AG08395 (cell line): Measurements from ENCODE around the gene SLC22A23.

Experiments used
- DNase-seq: peaks from one replicate; pipeline ENCODE4 v3.0.0; 2012; ENCODE audit warnings: mixed read lengths, low spot score

Gene SLC22A23

DNA sequence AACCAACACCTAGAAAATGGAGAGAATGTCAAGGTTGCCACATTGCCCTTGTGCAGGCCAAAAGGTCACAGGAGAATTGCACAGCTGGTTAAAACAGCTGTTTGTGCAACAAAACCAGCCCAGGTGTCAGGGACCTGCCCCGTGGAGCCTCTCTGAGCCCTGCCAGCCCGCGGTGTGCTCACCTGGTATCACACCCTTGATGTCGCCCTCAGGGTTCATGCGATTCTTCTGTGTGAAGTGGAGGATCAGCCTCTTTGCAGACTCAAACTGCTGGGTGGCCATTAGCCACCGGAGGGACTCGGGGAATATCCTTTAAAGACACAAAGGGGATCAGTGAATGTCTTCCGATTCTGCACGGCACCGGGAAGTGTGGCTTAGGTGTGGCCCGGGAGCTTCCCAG is 158.9 kb downstream of the SLC22A23 start:
- DNase-seq = no peak

DNA sequence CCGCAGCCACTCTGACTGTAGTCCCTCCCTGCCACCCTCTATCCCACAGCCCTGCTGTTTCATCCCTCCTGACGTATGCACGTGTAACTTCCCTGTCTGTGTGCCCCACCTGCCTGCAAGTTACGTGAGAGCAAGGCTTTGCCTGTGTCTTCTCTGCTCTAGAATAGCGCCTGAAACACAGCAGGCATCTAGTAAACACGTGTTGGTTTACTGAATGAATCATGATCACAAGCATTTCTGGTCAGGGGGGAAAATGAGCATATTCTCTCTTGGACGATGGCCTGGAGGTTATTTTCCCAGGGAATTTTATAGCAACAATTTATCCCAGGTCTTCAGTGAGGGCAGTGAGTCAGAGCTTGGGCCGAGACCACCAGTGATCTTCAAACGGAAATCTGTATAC is 159.8 kb downstream of the SLC22A23 start:
- DNase-seq = no peak

DNA sequence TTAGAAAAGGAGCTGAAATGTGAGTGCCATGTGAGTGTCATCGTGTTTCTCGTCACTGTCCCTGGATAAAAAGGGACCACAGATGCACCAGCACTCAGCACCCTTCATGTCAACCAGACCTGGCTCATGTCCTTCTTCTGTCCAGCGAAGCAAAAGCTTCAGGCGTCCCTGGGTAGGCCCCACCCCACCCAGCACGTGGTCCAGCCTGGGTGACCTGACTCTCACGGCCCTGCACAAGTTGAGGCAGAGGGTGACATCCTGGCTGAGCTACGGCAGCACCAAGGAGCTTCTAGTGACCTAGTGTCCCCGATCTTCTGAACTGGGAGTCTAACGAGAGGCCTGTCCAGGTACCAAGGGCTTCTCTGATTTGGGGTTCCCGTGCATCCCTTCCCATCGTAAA is 160.3 kb downstream of the SLC22A23 start:
- DNase-seq = no peak

GRCh38 chr6:3296078-3296477 is 160.8 kb downstream of the SLC22A23 start:
- no peak for DNase-seq

DNA sequence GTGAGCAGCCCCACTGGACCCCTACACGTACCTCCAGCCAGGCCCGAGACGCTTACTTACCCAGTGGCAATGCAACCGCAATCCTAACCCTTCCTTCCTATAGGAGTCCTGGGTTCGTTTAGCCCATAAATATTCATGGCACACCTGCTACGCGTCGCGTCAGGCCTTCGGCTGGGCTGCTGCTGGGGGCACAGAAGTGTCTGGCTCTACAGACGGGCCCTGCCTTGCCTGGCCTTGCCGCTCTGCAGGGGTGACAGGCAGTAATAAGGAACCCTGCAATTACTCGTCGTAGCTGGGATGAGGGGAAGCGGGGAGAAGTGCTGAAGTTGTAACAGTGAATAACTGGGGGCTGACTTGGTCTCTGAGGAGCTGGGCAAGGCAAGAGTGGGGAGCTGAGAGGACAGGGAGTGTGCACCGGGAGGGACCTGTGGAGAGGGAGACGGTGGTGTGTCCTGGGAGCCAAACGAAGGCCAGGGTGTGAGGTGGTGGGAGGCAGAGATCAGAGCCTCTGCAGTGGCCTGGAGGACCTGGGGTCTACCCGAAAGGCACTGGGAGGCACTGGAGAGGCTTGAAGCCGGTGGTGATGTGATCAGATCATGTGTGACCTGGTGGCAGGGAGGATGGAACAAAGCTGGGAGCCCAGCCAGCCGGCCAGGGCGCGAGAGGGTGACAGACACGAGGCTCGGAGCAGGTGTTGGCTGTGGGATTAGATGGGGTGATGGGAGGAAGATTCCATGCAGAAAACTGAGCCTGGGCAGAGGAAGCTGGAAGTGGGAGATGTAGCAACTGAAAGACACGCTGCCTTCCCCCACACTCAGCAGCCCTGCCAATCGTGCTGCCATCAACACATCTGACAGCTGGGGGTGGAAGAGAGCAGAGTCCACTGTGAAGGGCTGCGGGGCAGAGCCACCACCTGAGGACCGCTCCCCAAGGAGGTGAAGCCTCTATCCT is 161.7 kb downstream of the SLC22A23 start:
- DNase-seq = no peak

DNA sequence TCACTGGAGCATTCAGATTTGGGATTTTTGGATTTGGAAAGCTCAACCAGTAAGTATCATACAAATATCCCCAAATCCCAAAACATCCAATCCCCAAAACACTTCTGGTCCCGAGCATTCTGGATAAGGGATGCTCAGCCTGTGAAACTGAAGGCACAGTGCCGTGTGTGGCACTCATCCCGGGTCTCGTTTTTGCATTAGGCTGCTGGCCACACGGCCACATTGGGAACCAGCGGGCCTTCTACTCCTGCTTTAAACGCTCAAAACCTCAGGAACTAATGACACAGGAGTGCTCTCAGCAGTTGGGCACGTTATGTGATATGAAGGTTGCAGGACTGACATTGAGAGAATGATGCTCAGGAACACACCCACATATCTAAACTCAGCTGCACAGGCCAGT is 162.5 kb downstream of the SLC22A23 start:
- DNase-seq = no peak

- no peak for DNase-seq
Observed at GRCh38 chr6:3293271-3294155, 163.3 kb downstream of the SLC22A23 start.

- no peak for DNase-seq
Observed at GRCh38 chr6:3292431-3293197, 164.2 kb downstream of the SLC22A23 start.

DNA sequence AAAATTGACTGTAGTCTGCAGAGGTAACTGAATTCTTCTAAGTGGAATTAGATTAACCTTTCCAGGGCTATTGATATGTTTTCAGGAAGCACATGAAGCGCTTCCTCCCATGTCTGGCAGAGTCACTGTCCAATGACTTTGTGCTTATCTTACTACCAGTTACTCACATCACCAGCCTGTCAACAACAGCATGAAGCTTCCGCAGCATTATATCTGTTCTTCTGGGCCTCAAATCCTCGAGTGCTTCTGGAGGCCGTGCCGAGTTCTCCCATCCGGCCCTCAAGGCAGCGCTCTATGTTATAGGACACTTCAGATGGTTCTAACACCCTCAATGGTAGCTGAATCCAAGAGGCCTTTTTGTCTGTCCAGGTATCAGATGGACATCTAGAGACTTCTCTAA is 164.9 kb downstream of the SLC22A23 start:
- no peak for DNase-seq

- no peak for DNase-seq
Observed at GRCh38 chr6:3291346-3291745, 165.5 kb downstream of the SLC22A23 start.

- no peak for DNase-seq
Observed at GRCh38 chr6:3290931-3291211, 166.0 kb downstream of the SLC22A23 start.

GRCh38 chr6:3290149-3290930 is 166.5 kb downstream of the SLC22A23 start:
- DNase-seq = no peak

DNA sequence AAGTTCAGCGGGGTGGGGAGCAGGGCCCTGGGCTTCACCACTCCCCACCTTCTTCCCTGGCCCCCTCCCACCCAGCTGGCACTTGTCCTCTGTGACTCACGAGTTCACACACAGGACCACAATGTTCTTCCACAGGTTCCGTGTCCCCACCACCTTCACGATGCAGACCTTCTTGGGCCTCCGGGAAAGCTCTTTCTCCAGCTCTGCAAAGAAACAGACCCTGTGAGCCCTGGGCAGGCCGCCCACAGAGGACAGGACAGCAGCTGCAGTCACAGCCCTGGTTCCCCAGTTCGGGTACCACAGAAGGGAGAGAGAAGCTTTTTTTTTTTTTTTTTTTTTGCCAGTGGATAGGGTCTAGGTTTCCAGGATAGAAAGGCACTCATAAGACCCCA is 167.2 kb downstream of the SLC22A23 start:
- DNase-seq = no peak

GRCh38 chr6:3288711-3289663 is 167.9 kb downstream of the SLC22A23 start:
- no peak for DNase-seq

DNA sequence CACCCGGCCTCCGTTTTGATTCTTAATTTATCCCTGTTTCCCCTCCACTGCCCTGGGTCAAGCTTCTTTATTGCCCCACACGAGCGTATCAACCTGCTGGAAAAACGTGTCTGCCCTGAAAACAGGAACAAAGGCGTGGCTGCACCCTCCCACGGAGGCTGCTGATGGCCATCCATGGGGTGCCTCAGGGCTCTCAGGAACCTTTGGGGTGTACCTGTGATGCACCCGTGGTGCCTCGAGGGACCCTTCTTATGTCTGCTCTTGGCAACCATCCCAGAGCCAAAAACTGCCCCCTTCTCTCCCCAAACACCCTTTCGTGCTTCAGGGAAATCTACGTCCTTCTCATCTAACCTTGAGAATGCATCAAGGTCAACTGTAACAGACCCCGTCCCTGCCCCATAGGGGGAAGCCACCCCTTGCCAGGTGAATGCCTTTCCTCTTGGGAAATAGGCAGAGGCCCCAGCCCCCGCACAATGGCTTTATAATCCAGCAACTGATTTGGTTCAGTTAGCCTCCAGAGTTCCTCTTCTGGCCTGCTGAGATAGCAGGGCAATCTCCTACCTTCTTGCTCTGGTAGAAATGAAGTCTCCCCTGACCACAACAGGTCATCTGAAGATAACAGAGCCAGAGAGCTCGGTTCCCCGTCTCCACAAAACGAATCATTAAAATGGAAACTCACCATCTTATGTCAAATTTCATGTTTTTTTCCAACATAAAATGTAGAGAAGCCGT is 168.7 kb downstream of the SLC22A23 start:
- no peak for DNase-seq

GRCh38 chr6:3287308-3287707 is 169.5 kb downstream of the SLC22A23 start:
- no peak for DNase-seq

DNA sequence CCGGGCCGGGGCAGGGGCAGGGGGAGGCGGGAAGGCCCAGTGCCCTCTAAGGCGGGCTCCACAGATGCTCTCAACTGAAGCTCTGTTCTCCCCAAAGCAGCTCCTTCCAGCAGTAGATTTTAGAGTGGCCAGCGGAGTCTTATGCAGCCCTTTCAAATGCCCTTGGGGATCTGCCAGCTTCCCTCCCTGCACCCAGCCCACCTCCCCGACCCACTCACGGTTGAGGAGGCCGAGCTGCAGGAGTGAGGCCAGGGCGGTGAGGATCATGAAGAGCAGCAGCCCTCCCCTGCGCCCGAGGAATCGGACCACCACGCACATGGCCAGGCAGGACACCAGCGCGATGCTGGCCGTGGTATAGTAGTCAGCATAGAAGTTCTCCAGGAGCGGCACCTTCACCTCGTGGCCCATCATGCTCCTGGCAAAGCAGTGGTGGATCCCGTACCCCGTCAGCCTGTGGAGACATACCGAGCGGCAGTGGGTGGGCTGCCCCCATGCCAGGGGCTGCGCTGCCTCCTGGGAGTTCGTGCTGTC is 170.1 kb downstream of the SLC22A23 start:
- DNase-seq = no peak

DNA sequence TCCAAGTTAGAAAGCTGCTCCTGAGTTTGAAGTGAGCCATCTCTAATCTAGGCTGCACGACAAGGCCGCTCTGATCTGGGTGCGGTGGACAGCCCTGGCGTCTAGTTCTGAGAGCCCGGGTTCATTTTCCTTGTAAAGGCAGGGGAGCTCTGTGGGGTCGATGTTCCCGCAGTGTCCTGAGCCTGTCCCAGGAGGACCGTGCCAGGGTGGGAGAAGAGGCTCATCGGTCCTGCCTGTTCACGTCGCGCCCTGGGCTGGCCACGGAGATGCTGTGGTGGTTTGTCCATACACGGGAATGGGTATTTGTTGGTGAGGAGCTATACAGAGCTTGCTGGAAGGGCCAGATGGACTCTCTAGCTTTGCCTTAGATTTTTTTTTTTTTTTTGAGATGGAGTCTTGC is 171.1 kb downstream of the SLC22A23 start:
- DNase-seq = no peak

- DNase-seq = no peak
Observed at GRCh38 chr6:3285049-3285639, 171.7 kb downstream of the SLC22A23 start.
